Erythroblast (primary cell): ENCODE results near the gene PTPRN2.
"Not testable (repeated sequence)": the region's sequence is repeated elsewhere in the genome, so short reads cannot be mapped to it uniquely, and the experiment has no call there.

Experiments
- DNase-seq, 2 experiments: peaks; one replicate each; lab custom pipeline; 2025; lab: John Stamatoyannopoulos, UW
- GATA1 ChIP-seq: IDR thresholded peaks from 2 replicates; pipeline ENCODE4 v1.6.1; 2011; ENCODE audit warnings: low read depth, mild to moderate bottlenecking, control low read depth, low read length, moderate library complexity
- POLR2A ChIP-seq: IDR thresholded peaks from 2 replicates; pipeline ENCODE4 v1.6.1; 2011; ENCODE audit warnings: mild to moderate bottlenecking, low read length

PTPRN2 gene

GRCh38 chr7:158473946-158474345 is 113.7 kb downstream of the PTPRN2 start:
- no peak for DNase-seq
- no peak for TF ChIP-seq GATA1

GRCh38 chr7:158473221-158473620 is 114.4 kb downstream of the PTPRN2 start:
- no peak for TF ChIP-seq GATA1
- no peak for TF ChIP-seq POLR2A
- DNase-seq: no peak

- TF ChIP-seq POLR2A: no peak
- TF ChIP-seq GATA1: no peak
- DNase-seq: no peak
These were observed 115.0 kb downstream of the PTPRN2 start for GRCh38 chr7:158472596-158472995.

GRCh38 chr7:158471716-158472115 is 115.9 kb downstream of the PTPRN2 start:
- no peak for DNase-seq

GRCh38 chr7:158470336-158470735 is 117.3 kb downstream of the PTPRN2 start:
- no peak for DNase-seq
- TF ChIP-seq GATA1: no peak
- TF ChIP-seq POLR2A: no peak

More at GRCh38 chr7:158471716-158472115, 115.9 kb downstream of the PTPRN2 start:
- TF ChIP-seq POLR2A (no peak), GATA1 (no peak)

GRCh38 chr7:158469396-158470051 is 118.1 kb downstream of the PTPRN2 start:
- no peak for DNase-seq
- no peak for TF ChIP-seq GATA1
- TF ChIP-seq POLR2A: no peak

- DNase-seq: no peak
- TF ChIP-seq POLR2A: no peak
- no peak for TF ChIP-seq GATA1
These were observed 118.8 kb downstream of the PTPRN2 start for GRCh38 chr7:158468700-158469296.

GRCh38 chr7:158468181-158468580 is 119.4 kb downstream of the PTPRN2 start:
- TF ChIP-seq POLR2A: no peak
- no peak for TF ChIP-seq GATA1
- no peak for DNase-seq

GRCh38 chr7:158467562-158467961 is 120.1 kb downstream of the PTPRN2 start:
- DNase-seq: no peak
- TF ChIP-seq POLR2A (no peak), GATA1 (no peak)

GRCh38 chr7:158463317-158463716 is 124.3 kb downstream of the PTPRN2 start:
- TF ChIP-seq POLR2A (no peak), GATA1 (no peak)
- no peak for DNase-seq

GRCh38 chr7:158461824-158462223 is 125.8 kb downstream of the PTPRN2 start:
- DNase-seq: no peak
- TF ChIP-seq GATA1: no peak
- no peak for TF ChIP-seq POLR2A

GRCh38 chr7:158460665-158461064 is 127.0 kb downstream of the PTPRN2 start:
- TF ChIP-seq POLR2A: no peak
- TF ChIP-seq GATA1: no peak
- no peak for DNase-seq

- DNase-seq: no peak
- TF ChIP-seq POLR2A: no peak
- no peak for TF ChIP-seq GATA1
These were observed 128.8 kb downstream of the PTPRN2 start for GRCh38 chr7:158458716-158459282.

GRCh38 chr7:158458096-158458495 is 129.5 kb downstream of the PTPRN2 start:
- TF ChIP-seq POLR2A: no peak
- no peak for TF ChIP-seq GATA1
- DNase-seq: no peak

- DNase-seq: not testable (repeated sequence)
These were observed 130.0 kb downstream of the PTPRN2 start for GRCh38 chr7:158457586-158457985.
